OCI-LY3 (cell line): ENCODE measurements around the gene SFXN5.

Experiments
- CTCF ChIP-seq: fragments of 200-600, 300-600 bp; sonication (generic); IDR thresholded peaks from 2 replicates; pipeline ENCODE4 v1.5.1; 2014; ENCODE audit warnings: antibody characterized with exemption, low read length, low read depth
- EZH2phosphoT487 ChIP-seq: fragments of 200-600 bp; shearing (Covaris generic); IDR thresholded peaks from 2 replicates; pipeline ENCODE4 v1.6.1; 2018; ENCODE audit warnings: antibody characterized with exemption, mixed run types, low read depth

- TF ChIP-seq CTCF (no peak), EZH2phosphoT487 (no peak)
These were observed 8.0 kb downstream of the SFXN5 start for GRCh38 chr2:73063472-73063871.
